Activated CD4-positive, alpha-beta T cell treated with anti-CD3 and anti-CD28 coated beads, Interleukin-2, amount 50 U/mL, for 1 hour (primary cell): ENCODE measurements around the gene HINT3.
"Not testable (repeated sequence)": the region's sequence is repeated elsewhere in the genome, so short reads cannot be mapped to it uniquely, and the experiment has no call there.

Experiments used
- DNase-seq: peaks from one replicate; pipeline ENCODE4 v3.0.0-alpha.2; 2020

HINT3 gene

DNA sequence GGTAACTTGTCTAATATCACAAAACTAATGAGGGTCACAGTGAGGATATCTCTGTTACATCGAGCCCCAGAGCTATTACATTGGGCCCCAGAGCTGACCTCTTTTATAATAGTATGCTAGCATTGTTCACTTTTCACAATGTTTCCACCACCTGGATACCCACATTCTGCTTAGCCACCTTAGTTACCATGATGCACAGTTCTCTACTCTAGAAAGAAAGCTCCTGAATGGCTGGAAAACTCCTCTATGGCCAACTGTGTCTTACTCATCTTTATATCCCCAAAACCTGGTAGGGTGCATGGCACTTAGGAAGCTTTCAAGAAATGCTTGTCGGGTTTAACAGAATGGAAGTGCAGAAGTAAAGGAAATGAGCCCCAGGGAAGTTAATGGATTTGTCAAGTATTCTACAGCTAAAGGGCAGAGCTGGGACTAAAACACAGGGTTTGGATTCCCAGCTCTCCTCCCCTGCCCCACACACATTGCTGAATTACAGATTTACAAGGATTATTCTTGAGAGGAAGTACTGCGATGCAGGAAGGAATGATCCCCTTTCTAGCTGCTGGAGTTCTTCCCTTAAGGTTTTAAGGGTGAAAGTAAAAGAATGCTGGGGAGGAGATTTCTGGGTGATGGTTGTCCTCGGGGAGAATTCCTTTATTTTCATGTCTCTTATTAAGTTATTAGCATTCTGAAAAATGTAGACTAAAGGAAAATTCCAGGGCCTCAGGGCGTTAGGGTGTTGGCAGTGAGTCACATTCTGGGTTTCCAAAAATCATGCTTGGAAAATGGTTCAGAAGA lies 16.1 kb upstream of the HINT3 start:
- no peak for DNase-seq

DNA sequence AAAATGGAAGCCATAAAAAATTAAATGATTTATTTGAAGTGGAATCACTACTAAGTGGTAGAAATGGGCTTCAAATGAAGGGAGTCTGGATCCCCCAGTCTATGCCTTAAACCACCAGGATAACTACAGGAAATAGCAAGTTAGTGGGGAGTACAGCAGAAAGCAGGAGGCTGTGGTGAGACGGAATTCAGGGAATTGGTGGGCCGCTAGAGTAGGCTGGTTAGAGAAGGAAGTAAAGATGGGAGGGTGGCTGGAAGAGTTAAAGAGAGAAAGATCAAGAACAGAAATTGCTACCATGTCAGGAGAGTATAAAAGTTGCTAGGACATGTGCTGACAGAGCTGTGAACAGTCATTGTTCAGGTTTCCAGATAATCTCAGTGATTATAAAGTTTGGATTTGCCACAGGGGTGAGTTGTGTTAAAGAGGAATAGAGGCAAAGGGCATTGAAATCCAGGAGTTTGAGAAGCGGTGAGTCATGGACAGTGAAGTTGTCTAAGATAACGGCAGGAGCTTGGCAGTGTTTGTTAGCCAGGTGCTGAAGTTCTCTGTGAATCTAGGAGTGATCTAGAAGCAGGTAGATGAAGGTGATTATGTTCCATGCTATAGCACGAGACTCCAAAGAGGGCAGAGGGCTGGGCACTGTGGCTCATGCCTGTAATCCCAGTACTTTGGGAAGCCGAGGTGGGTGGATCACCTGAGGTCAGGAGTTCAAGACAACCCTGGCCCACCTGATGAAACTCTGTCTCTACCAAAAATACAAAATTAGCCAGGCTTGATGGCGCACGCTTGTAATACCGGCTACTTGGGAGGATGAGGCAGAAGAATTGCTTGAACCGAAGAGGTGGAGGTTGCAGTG lies 13.7 kb upstream of the HINT3 start:
- no peak for DNase-seq

DNA sequence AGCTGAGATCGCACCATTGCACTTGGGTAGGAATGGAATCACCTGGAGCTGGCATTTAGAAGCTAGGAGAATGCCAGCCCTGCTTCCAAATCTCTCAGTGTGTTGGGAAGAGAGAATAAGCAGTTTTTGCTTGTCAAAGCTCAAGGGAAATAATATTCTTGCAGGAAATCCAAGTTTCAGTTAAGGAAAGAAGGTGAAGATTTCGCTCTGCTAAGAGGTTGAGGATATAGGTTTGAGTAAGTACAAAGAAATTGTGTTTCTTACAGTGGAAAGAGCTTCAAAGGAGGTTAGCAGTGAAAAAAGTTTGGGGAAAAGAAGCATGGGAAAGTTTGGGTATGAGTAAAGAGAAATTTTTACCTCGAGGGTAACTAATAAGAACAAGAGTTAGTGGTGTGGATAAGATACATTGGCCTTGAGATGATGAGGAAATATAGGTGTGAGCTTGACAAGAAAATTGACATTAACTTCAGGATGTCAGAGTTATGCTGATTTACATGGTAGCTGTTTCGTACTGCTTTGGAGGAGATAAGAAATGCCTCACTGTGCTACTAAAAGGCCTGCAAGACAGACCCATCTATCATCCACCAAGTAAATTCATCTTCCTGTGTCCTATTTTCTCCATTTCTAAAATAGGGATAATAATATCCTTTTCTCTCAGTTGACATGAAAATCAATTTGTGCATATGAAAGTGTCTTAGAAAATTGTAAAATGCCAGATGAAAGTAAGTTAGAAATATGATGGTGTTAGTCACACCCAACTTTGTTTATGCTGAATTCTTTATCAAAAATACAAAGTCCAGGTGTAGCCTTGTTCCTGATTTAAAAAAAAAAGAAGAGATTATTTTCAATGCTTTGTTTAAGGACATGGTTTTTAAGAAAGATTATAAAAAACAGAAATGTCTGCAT lies 12.8 kb upstream of the HINT3 start:
- no peak for DNase-seq

DNA sequence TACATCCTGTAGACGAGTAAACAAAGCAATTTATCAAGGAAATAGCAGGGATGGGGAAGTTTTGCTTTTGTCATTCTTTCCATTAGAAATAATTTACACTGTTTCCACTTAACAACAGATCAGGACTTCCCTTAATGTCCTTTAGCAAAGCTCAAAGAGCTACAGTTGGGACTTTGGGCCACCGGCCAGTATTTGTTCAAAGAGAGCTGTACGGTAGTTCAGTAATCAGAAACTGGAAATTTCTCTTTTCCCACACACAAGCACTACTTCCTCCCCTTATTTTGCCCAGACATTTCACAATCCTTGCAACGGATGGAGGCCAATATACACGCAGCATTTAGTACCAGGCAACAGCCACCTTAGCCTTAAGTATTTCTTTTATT lies 12.1 kb upstream of the HINT3 start:
- DNase-seq = no peak

DNA sequence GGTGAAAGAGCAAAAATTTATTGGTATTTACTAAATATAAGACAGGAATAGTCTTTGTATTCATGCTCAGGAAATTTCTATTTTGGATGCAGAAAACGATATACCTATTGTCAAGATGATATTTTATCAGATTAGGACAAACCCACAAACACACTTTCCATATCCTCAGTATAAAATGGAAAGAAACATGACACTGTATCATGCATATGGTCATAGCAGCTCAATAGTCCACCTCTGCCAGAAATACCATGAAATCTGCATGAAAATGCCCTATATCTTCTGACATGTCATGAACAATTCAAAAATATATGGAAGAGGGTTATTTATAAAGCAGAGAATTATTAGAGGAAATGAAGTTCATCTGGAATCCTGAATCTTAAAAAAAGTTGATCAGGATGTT lies 11.7 kb upstream of the HINT3 start:
- DNase-seq = no peak

DNA sequence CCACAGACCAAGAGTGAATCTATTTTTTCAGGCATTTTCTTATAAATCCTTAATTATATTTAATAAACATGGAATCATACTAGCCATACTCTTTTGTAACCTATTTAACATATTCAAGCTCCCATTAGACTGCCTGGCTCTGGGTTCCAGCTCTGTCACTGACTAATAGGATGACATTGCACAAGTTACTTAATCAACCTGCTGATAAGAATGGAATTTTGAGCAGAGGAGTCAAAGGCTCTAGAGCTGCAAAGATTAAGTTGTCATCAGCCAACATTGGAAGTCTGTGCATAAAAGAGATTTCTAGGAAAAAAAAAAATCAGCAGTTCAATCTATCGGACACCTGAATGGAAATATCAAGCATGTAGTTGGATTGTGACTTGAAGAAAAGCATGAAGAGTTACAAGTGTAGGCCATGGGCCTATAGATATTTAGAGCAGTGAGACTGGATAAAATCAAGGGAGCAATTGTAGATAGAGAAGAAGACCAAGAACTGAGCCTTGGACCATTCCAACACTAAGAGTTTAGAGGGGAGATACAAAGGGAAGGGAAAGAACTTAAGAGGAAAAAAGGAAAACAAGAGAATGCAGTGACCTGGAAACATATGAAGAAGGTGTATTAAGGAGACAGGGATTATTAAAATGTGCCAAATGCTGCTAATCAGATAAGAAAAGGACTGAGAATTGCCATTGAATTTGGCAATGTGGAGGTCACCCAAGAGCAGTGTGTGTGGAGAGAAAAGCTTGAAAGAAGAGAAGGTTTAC lies 11.0 kb upstream of the HINT3 start:
- no peak for DNase-seq

DNA sequence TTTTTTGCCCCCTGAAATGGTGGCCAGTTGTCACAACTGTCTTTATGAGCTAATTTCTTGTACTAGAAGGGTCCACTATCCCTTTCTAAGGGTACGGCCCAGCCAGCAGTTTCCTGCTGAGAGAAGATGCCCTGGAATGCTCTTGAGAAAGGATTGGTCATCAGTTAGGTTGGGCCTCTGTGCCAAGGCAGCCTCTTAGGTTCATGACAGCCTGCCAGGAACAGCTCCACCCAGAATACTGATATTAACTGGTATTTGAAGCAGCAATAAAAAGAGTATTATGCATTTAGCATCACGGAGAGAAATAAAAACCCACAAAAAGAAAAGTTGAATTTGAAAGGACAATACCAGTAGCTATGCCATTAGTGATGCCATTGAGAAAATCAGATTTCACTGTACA lies 9.0 kb upstream of the HINT3 start:
- DNase-seq = no peak

DNA sequence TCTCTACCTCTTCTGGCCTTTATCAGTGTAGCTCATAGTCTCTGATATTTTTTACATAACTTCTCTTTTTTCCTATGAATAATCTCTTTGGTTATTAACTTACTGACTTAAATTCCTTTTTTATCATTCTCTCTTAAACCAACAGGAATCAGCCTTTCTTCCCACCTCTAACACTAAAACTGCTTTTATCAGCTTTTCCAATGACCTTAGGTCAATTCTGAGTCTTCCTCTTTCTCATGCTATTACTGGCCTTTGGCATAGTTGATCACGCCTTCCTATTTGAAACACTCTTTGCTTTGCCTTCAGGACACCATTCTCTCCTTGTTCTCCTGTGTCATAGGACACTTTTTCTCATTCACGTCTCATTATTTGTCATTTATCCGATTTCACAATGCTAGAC lies 8.1 kb upstream of the HINT3 start:
- DNase-seq = no peak

DNA sequence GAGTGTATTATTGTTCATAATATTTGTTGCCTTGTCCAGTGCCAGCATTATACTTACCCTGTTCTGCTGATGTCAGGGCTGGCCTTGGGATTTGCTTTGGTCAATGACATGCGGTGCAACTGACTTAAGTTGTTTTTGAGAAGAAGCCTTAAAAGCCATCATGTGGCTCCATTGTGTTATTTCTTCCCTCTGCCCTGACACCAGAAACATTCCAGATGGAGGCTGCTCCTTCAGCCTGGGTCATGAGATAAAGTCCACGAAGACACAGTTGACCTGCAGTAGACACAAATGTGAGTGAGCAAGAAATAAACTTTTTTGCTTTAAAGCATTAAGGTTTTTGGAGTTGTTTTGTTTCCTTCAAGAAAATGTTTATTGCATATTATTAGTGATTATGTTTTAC lies 7.5 kb upstream of the HINT3 start:
- no peak for DNase-seq

DNA sequence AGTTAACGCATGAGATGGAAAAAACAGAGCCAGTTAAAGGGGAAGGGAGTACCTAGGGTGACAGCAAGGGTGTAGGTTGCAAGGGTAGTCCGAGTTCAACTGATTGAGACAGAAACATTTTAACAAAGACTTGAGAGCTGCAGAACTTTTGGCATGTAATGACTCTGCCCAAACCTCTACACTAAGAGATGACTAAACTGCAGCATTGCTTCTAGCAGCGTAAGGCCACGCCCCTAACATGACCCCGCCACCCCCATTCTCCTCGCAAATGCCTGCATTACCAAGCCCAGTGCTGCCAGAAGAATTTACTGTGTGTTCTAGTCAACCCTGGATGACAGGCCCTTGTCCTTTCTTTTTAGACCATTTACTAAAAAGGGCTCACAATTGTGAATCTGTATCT lies 6.3 kb upstream of the HINT3 start:
- DNase-seq = no peak

DNA sequence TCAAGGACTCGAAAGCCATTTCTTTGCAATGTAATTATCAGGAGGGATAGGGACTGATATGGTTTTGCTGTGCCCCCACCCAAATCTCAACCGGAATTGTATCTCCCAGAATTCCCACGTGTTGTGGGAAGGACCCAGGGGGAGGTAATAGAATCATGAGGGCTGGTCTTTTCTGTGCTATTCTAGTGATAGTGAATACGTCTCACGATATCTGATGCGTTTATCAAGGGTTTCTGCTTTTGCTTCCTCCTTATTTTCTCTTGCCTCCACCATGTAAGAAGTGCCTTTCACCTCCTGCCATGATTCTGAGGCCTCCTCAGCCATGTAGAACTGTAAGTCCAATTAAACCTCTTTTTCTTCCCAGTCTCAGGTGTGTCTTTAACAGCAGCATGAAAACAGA lies 5.9 kb upstream of the HINT3 start:
- DNase-seq = not testable (repeated sequence)

DNA sequence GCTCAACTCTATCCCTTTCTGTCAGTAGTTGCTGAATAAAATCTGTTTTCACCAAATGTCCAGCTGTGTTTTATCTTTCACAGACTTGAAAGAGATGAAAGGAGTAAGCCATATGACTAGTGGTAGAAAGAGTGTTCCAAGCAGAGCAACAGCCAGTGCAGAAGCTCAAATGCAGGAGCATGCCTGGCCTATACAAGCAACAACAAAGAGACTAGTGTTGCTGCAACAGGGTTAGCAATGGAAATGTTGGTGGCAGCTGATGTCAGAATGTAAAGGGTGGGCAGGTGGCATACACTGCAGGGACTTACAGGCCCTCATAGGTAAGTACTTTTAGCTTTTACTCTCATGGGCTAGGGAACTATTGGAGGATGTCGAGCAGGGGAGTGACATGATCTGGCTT lies 5.2 kb upstream of the HINT3 start:
- DNase-seq = no peak

DNA sequence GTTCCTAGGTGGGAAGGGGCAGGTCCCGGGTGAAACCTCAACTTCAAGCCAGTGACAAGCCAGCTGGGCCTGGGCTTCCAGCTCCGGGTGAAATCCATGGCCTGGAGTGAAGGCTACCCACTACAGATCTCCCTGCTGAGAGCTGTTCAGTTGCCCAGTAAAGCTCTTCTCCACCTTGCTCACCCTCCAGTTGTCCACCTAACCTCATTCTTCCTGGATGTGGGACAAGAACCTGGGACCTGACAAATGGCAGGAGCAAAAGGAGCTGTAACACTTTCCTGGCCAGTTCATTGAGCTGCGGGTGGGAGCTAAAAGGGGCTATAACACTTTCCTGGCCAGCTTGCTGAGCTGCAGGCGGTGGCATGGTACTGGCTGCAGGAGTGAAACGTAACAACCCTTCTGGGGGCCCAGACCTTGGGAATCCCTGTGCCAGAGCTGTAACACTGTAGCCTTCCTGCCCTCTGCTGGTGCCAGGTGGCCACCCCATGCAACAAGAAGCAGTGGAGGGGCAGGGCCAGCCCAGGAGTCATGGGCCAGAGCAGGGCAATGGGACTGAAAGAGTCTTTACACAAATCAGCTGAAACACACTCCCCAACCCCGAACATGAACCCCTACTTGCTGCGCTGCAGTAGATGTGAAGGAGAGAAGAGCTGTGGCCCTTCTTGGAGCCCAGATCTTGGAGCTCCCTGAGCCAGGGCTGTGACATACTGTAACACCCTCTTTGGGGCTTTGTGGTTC lies 3.6 kb upstream of the HINT3 start:
- DNase-seq = no peak

DNA sequence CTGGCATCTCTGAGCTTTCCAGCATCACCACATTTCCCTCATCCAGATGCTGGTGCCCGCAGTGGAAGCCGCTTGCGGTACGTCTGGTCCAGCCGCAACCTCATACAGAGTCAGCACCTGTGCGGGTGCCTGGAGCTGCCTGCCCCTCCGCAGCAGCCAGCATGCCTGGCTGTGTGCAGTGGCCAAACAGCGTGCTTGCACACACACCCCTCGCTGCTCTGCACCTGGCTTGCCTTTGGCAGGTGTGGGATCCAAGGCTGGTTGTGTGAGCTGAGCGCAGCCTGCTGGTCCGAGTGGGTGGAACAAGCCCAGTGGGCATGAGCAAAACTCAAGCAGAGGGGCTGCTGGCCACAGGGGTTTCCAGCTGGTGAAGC lies 3.1 kb upstream of the HINT3 start:
- DNase-seq = no peak

DNA sequence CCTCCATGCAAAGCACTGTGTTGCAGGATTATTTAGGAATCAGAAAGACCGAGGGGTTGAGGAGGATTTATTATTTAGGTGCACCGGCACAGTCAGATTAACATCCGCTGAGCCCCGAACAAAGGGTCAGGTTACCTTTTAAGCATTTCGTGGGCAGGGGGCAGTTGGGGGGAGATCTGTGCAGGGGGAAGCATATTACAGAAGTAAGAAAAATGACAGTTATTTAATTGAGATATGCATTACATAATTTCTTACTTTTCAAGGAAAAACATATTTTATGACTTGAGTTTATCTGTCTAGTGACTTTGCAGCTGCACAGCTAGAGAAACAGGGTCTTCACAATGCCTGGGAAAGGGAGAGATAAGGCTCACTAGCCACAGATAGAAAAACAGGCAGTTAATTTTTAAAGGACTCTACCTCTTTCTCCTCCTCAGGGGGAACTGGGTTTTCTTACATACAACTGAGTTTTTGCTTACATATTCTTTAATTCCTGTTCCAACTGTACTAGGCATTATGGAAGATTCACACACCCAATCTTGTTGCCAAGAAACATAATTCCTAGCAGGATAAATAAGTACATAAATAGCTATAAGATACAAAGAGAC lies 1.7 kb upstream of the HINT3 start:
- DNase-seq = no peak

DNA sequence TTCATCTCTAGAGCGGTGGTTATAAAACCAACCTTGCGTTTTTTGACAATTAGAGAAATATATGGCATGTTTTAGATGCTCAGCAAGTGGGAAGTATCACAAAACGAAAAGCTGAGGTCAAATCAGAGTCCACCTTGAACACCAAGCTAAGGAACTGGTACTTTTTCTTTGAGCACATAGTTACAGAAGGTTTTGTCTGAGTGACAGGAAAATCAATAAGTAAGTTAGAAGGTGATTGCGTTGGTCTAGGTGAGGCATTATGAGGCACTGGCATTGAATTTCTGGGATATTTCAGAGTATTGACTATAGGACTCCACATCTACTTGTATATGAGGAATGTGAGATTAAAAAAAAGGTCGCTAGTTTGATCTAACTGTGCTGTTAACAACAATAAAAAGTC lies 597 bp upstream of the HINT3 start:
- DNase-seq = no peak

DNA sequence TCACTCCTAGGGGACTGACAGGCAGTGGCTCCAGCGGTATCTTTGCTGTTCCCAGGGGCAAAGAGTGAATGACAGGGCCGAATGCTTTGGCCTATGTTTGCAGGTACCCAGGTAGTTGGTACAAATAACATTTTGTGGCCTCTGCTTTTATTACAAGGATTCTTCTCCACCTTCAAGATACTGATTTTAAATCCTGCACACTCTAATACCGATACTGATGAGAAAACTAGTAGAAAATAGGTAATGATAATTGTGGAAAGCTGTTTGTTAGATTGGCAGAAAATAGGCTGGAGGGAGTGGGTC lies 772 bp downstream of the HINT3 start:
- DNase-seq = no peak

DNA sequence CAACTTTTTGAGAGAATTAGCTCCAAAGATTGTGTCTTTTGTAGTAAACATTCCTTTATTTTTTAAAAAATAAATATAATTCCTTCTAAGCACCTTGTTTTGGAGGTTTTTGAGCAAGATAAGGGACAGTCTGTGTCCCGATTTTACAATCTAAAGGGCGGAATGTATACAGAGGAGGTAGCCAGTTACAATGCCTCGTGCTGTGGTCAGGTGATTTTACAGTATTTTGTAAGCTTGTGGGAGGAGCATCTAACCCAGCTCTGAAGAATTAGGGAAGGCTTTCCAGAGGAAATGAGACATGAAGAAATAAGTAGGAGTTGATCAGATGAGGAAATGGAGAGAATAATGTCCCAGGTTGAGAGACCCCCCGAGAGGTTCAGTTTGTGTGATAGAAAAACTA lies 1.3 kb downstream of the HINT3 start:
- DNase-seq = no peak

DNA sequence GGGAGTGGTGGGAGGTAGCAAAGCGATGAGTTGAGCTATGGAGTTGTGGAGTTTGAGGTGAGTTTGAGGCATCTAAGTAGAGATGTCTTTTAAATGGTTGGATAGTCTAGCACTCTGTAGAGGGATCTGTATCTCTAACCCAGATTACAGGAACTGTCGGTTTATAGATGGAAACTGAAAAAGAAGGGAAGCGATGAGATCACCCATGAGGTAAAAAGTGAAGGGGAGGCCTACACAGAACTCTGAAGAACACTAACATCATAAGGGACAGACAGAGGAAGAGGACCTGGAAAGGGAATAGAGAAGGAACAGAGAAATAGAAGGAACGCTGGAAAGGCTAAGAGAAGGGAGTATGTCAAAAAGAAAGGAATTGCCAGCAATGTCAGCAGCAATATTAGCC lies 2.5 kb downstream of the HINT3 start:
- no peak for DNase-seq

DNA sequence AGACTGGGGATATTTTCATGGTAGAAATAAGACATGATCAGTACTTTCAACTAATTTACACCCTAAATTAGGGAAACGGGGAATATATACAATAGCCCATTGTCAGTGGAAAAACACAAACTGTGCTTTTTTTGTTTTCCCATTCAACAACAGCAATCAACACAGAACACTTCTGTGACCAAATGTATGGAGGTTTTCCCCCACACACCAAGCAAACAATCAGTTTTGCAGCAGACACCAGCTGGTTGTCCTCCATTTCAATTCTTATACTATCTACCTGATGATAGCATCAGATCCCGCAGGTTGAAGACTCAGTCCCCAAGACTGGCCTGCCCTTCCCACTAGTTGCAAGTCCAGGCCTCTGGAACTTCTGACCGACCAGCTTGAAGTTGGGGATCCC lies 4.5 kb downstream of the HINT3 start:
- DNase-seq = no peak

DNA sequence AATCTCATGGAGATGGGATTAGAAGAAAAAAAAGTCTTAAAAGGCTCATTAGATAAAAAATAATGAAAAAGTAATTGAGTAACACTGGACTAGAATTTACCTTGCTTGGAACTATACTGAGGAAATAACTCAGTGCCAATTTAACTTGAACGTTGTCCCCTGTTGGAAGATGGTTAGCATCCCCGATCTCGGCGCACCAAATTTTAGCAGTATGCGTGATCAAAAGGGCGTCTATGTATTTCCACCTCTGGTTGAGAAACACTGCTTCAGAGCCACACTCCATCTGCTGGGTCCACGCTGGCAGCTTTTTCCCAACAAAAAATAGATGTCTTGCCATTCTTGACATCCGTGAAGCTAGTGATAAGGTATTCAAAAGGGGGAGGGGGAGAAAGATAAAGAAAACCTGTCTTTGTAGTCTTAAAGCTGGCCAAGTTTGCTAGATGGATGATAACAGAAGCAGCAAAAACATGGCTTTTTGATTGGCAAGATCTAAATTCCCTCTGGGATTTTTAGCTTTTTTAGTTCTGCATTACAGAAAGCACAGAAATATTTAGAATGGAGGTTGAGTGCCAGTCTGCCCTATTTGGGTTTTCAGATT lies 6.4 kb downstream of the HINT3 start:
- no peak for DNase-seq
